Measurements from ENCODE around the gene ADGRD2. TPM values are rescaled to one million over a fixed set of nuclear protein-coding genes. Genes with fewer than 3 reads are reported as not detected.

Gene ADGRD2
- total RNA-seq, 1 experiment from 2014 or later, result not detected

DNA sequence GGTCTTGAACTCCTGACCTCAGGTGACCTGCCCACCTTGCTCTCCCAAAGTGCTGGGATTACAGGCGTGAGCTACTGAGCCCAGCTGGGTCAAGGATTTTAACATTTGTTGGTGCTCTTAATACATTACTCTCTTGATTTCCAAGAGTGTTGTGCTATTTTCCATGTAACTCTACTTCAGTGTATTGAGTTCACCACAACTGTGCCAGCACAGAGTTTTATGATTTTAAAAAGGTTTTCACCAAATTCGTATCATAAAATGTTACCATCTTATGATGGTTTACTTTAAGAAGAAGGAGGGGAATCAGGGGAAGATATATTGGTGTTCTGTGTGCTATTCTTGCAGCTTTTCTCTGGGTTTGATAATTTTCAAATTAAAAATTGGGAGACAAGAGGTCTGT is 6.6 kb upstream of the ADGRD2 start:
- Mint-ChIP-seq H3K36me3 (ENCODE audit: insufficient read depth, unreplicated experiment) (peaks cover 5% of the 10 kb centered on the region), H3K4me3 (ENCODE audit: unreplicated experiment) (no peak overlapping the region), H3K4me1 (ENCODE audit: low read depth, unreplicated experiment) (no peaks in the 10 kb centered on the region), H3K27me3 (ENCODE audit: insufficient read depth, unreplicated experiment) (peaks cover 2% of the 10 kb centered on the region), H3K27ac (ENCODE audit: unreplicated experiment) (no peak overlapping the region), H3K9me3 (ENCODE audit: unreplicated experiment) (no peaks in the 10 kb centered on the region)
- no TSS peak for BruUV-seq (replicated peaks)
- no peak overlapping the region for H3K4me3 ChIP-seq (ENCODE audit: low read depth, low read length)
- no peaks in the 10 kb centered on the region for H3K27me3 ChIP-seq (replicated peaks; ENCODE audit: control insufficient read depth, insufficient read depth, low read length)
- H3K36me3 ChIP-seq (ENCODE audit: control insufficient read depth, insufficient read depth, low read length), result no peaks in the 10 kb centered on the region
- TF ChIP-seq, protein P1, sequence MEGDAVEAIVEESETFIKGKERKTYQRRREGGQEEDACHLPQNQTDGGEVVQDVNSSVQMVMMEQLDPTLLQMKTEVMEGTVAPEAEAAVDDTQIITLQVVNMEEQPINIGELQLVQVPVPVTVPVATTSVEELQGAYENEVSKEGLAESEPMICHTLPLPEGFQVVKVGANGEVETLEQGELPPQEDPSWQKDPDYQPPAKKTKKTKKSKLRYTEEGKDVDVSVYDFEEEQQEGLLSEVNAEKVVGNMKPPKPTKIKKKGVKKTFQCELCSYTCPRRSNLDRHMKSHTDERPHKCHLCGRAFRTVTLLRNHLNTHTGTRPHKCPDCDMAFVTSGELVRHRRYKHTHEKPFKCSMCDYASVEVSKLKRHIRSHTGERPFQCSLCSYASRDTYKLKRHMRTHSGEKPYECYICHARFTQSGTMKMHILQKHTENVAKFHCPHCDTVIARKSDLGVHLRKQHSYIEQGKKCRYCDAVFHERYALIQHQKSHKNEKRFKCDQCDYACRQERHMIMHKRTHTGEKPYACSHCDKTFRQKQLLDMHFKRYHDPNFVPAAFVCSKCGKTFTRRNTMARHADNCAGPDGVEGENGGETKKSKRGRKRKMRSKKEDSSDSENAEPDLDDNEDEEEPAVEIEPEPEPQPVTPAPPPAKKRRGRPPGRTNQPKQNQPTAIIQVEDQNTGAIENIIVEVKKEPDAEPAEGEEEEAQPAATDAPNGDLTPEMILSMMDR (IDR thresholded peaks at IDR 0.05; ENCODE audit: insufficient read depth in 1 of 2, low read depth in 1 of 2, low read length in 1 of 2, severe bottlenecking in 1 of 2, unreplicated experiment in 1 of 2), result no peak
- CTCF ChIA-PET, result interaction anchor here (1.1 kb wide), 1 partner anchor 11 kb away, joined by 3 read pairs; no protein-coding TSS in a partner anchor
- DNase-seq, result no peak
- intact Hi-C loops (cut with micrococcal nuclease; ENCODE audit: unreplicated experiment), result no loop called here
- POLR2A ChIA-PET, result no interaction called here
- H3K9me3 ChIP-seq, result no peaks in the 10 kb centered on the region
- no peaks in the 10 kb centered on the region for H3K4me1 ChIP-seq

DNA sequence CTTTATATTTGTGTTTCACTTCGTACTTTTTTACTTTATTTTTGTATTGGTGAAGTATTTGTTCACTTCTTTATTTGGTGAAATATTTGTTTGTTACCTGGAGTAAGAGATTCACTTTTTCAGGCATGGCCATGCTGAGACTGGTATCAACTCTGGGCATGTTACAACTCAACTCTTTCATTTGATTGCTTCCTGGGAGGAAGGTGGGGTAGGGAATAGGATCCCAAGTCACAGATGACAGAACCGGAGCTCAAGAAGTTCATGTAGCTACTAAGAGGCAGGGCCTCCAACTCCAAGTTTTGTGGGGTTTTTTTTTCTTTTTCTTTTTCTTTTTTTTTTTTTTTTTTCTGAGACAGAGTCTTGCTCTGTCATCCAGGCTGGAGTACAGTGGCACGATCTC is 6.1 kb upstream of the ADGRD2 start:
- intact Hi-C loops (cut with micrococcal nuclease; ENCODE audit: unreplicated experiment), result no loop called here
- H3K4me3 ChIP-seq (ENCODE audit: low read depth, low read length), result no peak overlapping the region

DNA sequence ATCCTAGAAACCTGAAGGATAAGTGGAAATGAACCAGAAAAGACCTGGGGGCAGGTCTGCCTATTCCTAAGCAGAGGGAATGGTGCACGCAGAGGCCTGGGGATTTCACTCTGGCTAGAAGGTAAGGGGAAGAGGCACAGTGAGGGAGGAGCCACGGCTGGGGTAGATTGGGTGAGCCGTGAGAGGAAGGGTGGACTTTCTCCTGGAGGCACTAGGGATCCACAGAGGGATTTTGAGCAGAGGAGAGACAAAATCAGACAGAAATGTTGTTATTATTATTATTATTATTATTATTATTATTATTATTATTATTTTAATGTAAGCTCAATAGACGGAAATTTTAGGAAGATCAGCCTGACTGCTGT is 3.0 kb upstream of the ADGRD2 start:
- intact Hi-C loops (cut with micrococcal nuclease; ENCODE audit: unreplicated experiment), result no loop called here
- Mint-ChIP-seq H3K36me3 (ENCODE audit: insufficient read depth, unreplicated experiment) (no peaks in the 10 kb centered on the region), H3K4me1 (ENCODE audit: low read depth, unreplicated experiment) (no peaks in the 10 kb centered on the region), H3K27me3 (ENCODE audit: insufficient read depth, unreplicated experiment) (no peaks in the 10 kb centered on the region), H3K9me3 (ENCODE audit: unreplicated experiment) (no peaks in the 10 kb centered on the region), H3K4me3 (ENCODE audit: unreplicated experiment) (no peak overlapping the region), H3K27ac (ENCODE audit: unreplicated experiment) (no peak overlapping the region)
- no TSS peak for BruUV-seq (replicated peaks)
- ChIA-PET CTCF (no interaction called here), POLR2A (no interaction called here)
- Histone ChIP-seq H3K4me1 (no peaks in the 10 kb centered on the region), H3K9me3 (no peaks in the 10 kb centered on the region), H3K4me3 (ENCODE audit: low read depth, low read length) (no peak overlapping the region), H3K27me3 (replicated peaks; ENCODE audit: control insufficient read depth, insufficient read depth, low read length) (no peaks in the 10 kb centered on the region), H3K36me3 (ENCODE audit: control insufficient read depth, insufficient read depth, low read length) (no peaks in the 10 kb centered on the region)
- DNase-seq, result no peak
- TF ChIP-seq, protein P1 (IDR thresholded peaks at IDR 0.05; ENCODE audit: insufficient read depth in 1 of 2, low read depth in 1 of 2, low read length in 1 of 2, severe bottlenecking in 1 of 2, unreplicated experiment in 1 of 2), result no peak

More for the DNA sequence above, 6.1 kb upstream of the ADGRD2 start:
- ChIA-PET POLR2A (no interaction called here), CTCF (interaction anchor here (1.1 kb wide), 1 partner anchor 11 kb away, joined by 3 read pairs; no protein-coding TSS in a partner anchor)
- Histone ChIP-seq H3K36me3 (ENCODE audit: control insufficient read depth, insufficient read depth, low read length) (no peaks in the 10 kb centered on the region), H3K4me1 (no peaks in the 10 kb centered on the region), H3K27me3 (replicated peaks; ENCODE audit: control insufficient read depth, insufficient read depth, low read length) (no peaks in the 10 kb centered on the region), H3K9me3 (no peaks in the 10 kb centered on the region)
- no peak for DNase-seq
- Mint-ChIP-seq H3K9me3 (ENCODE audit: unreplicated experiment) (no peaks in the 10 kb centered on the region), H3K4me3 (ENCODE audit: unreplicated experiment) (no peak overlapping the region), H3K27ac (ENCODE audit: unreplicated experiment) (no peak overlapping the region), H3K27me3 (ENCODE audit: insufficient read depth, unreplicated experiment) (peaks cover 2% of the 10 kb centered on the region), H3K36me3 (ENCODE audit: insufficient read depth, unreplicated experiment) (no peaks in the 10 kb centered on the region), H3K4me1 (ENCODE audit: low read depth, unreplicated experiment) (no peaks in the 10 kb centered on the region)
- TF ChIP-seq, protein P1 (IDR thresholded peaks at IDR 0.05; ENCODE audit: insufficient read depth in 1 of 2, low read depth in 1 of 2, low read length in 1 of 2, severe bottlenecking in 1 of 2, unreplicated experiment in 1 of 2), result no peak
- BruUV-seq (replicated peaks), result no TSS peak
